Neural progenitor cell (in vitro differentiated cells): ENCODE results near the gene ZNF319. TPM values are rescaled to one million over a fixed set of nuclear protein-coding genes. Genes with fewer than 3 reads are reported as not detected.
"Not testable (repeated sequence)": the region's sequence is repeated elsewhere in the genome, so short reads cannot be mapped to it uniquely, and the experiment has no call there.

Source experiments
- DNase-seq: peaks from one replicate; pipeline ENCODE4 v3.0.0-alpha.2; 2016; ENCODE audit warnings: low spot score
- H2AFZ ChIP-seq: fragments of 200-600 bp; sonication (generic); replicated peaks from 2 replicates; pipeline ENCODE4 v1.6.1; 2016; ENCODE audit warnings: antibody characterized with exemption
- H3F3A ChIP-seq: fragments of 200-600 bp; sonication (generic); 2 replicates; pipeline ENCODE4 v1.6.1; 2016; ENCODE audit warnings: antibody characterized with exemption, low read depth
- H3K27ac ChIP-seq: fragments of 200-600 bp; sonication (generic); 2 replicates; pipeline ENCODE4 v1.5.1; 2016; ENCODE audit warnings: mild to moderate bottlenecking
- H3K27me3 ChIP-seq: fragments of 200-600 bp; sonication (generic); 2 replicates; pipeline ENCODE4 v1.6.1; 2016; ENCODE audit warnings: mild to moderate bottlenecking, moderate library complexity
- H3K36me3 ChIP-seq: fragments of 200-600 bp; sonication (generic); 2 replicates; pipeline ENCODE4 v1.5.1; 2016
- H3K4me1 ChIP-seq: fragments of 200-600 bp; sonication (generic); 2 replicates; pipeline ENCODE4 v1.6.1; 2016; ENCODE audit warnings: mixed run types
- H3K4me2 ChIP-seq: fragments of 200-600 bp; sonication (generic); 2 replicates; pipeline ENCODE4 v1.6.1; 2016
- H3K4me3 ChIP-seq: fragments of 200-600 bp; sonication (generic); 2 replicates; pipeline ENCODE4 v1.5.1; 2016
- H3K79me2 ChIP-seq: fragments of 200-600 bp; sonication (generic); 2 replicates; pipeline ENCODE4 v1.6.1; 2016; ENCODE audit warnings: low read depth
- H3K9ac ChIP-seq: fragments of 200-600 bp; sonication (generic); 2 replicates; pipeline ENCODE4 v1.6.1; 2016
- H3K9me3 ChIP-seq: fragments of 200-600 bp; sonication (generic); 2 replicates; pipeline ENCODE4 v1.5.1; 2016; ENCODE audit warnings: low read depth
- H4K20me1 ChIP-seq: fragments of 200-600 bp; sonication (generic); 2 replicates; pipeline ENCODE4 v1.6.1; 2016; ENCODE audit warnings: low read depth
- H3K27ac Mint-ChIP-seq: 3 replicates; pipeline ENCODE4 v1.8.0; 2021; ENCODE audit warnings: mixed read lengths
- H3K27me3 Mint-ChIP-seq: 2 replicates; pipeline ENCODE4 v1.8.0; 2022; ENCODE audit warnings: low read depth, mild to moderate bottlenecking, inconsistent platforms, moderate library complexity, mixed read lengths; ENCODE audit not compliant: insufficient read depth
- H3K36me3 Mint-ChIP-seq: 3 replicates; pipeline ENCODE4 v1.8.0; 2021; ENCODE audit warnings: mixed read lengths
- H3K4me1 Mint-ChIP-seq: 3 replicates; pipeline ENCODE4 v1.8.0; 2021; ENCODE audit warnings: mixed read lengths
- H3K4me3 Mint-ChIP-seq: 3 replicates; pipeline ENCODE4 v1.8.0; 2021; ENCODE audit warnings: mild to moderate bottlenecking, moderate library complexity, mixed read lengths
- H3K9me3 Mint-ChIP-seq: 3 replicates; pipeline ENCODE4 v1.8.0; 2020; ENCODE audit warnings: mixed read lengths
- CTCF ChIP-seq: fragments of 200-600 bp; sonication (generic); IDR thresholded peaks from 2 replicates; pipeline ENCODE4 v1.5.1; 2017; ENCODE audit warnings: antibody characterized with exemption, mild to moderate bottlenecking
- EZH2 ChIP-seq: fragments of 200-600 bp; sonication (generic); IDR thresholded peaks from 2 replicates; pipeline ENCODE4 v1.6.1; 2017; ENCODE audit warnings: antibody characterized with exemption, mild to moderate bottlenecking, moderate library complexity
- EZH2phosphoT487 ChIP-seq: fragments of 200-600 bp; sonication (generic); IDR thresholded peaks from 2 replicates; pipeline ENCODE4 v1.6.1; 2017; ENCODE audit warnings: antibody characterized with exemption
- total RNA-seq: library from RNA; depleted of rRNA; stranded (reverse); fragments of >200 nt; gene quantifications from 2 replicates; pipeline ENCODE4 v1.2.3, GENCODE V29; 2015; ENCODE audit warnings: low replicate concordance

Gene ZNF319
- total RNA-seq, 1 donor from 2014 or later, result 1.4 TPM

DNA sequence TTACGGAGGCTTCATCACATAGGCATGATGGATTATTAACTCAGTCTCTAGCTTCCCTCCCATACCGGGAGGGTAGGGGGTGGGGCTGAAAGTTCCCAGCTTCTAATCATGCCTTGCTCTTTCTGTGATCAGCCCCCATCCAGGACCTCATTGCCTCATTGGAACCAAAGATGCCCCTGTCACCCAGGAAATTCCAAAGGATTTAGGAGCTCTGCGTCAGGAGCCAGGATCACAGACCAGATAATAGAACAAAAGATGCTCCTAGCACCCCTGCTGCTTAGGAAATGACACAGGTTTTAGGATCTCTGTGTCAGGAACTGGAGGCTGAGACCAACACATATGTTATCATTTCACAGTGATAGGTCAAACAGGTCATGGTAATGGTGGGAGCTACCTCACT, 10.4 kb upstream of the ZNF319 start:
- no peak overlapping the region for H3K4me3 Mint-ChIP-seq
- H3K27ac Mint-ChIP-seq, result no peak overlapping the region
- no peaks in the 10 kb centered on the region for H3K27me3 ChIP-seq

DNA sequence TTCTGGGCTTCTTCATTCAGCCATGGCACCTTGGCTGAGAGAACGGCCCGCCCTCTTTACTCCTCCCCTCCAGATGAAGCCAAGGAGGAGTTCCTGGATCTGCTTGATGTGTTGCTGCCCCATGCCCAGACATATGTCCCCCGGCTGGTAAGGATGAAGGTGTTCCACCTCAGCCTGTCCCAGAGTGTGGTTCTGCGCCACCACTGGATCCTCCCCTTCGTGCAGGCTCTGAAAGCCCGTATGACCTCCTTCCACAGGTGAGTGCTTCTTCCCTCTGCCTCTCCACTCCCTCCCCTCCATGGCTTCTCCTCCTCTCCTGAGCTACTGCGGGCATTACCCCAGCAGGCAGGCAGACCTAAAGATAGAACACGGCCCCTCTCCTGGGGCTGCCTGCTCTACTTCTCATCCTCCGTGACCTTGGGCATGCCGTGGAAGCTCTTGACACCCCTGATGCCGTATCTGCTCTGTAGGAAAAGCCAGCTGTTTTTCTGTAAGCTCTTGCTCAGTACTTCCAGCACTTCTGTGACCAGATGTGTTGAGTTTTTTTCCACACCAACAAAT, 9.5 kb upstream of the ZNF319 start:
- Mint-ChIP-seq H3K27ac (no peak overlapping the region), H3K27me3 (peaks cover 2% of the 10 kb centered on the region), H3K9me3 (peaks cover 4% of the 10 kb centered on the region), H3K36me3 (peaks cover 21% of the 10 kb centered on the region), H3K4me1 (peaks cover 4% of the 10 kb centered on the region), H3K4me3 (no peak overlapping the region)
- peaks cover 24% of the 10 kb centered on the region for H3K4me1 ChIP-seq
- no peaks in the 10 kb centered on the region for H4K20me1 ChIP-seq
- no peaks in the 10 kb centered on the region for H3K9me3 ChIP-seq
- no peaks in the 10 kb centered on the region for H3K27me3 ChIP-seq
- H3K36me3 ChIP-seq, result no peaks in the 10 kb centered on the region
- H3K9ac ChIP-seq, result no peak overlapping the region
- H3K4me3 ChIP-seq, result no peak overlapping the region
- H3K27ac ChIP-seq, result no peak overlapping the region
- no peak overlapping the region for H2AFZ ChIP-seq
- H3K79me2 ChIP-seq, result no peaks in the 10 kb centered on the region
- no peak overlapping the region for H3K4me2 ChIP-seq
- TF ChIP-seq EZH2phosphoT487, result no peak
- DNase-seq, result no peak
- peaks cover 9% of the 10 kb centered on the region for H3F3A ChIP-seq

More for the DNA sequence above, 10.4 kb upstream of the ZNF319 start:
- H4K20me1 ChIP-seq, result no peaks in the 10 kb centered on the region
- peaks cover 24% of the 10 kb centered on the region for H3K4me1 ChIP-seq
- H3K36me3 ChIP-seq, result no peaks in the 10 kb centered on the region
- TF ChIP-seq EZH2 (no peak), CTCF (no peak), EZH2phosphoT487 (no peak)
- H3K4me2 ChIP-seq, result peak overlapping the region; percentile 29
- Mint-ChIP-seq H3K36me3 (peaks cover 18% of the 10 kb centered on the region), H3K9me3 (peaks cover 4% of the 10 kb centered on the region), H3K4me1 (peaks cover 4% of the 10 kb centered on the region), H3K27me3 (peaks cover 2% of the 10 kb centered on the region)
- peaks cover 9% of the 10 kb centered on the region for H3F3A ChIP-seq
- no peak overlapping the region for H3K4me3 ChIP-seq
- H3K9me3 ChIP-seq, result no peaks in the 10 kb centered on the region
- H3K9ac ChIP-seq, result no peak overlapping the region
- no peak overlapping the region for H2AFZ ChIP-seq
- DNase-seq, result peak; percentile 57
- H3K27ac ChIP-seq, result no peak overlapping the region
- no peaks in the 10 kb centered on the region for H3K79me2 ChIP-seq

- not testable (repeated sequence) for H3K4me3 ChIP-seq, H3K27ac Mint-ChIP-seq, H3K4me1 ChIP-seq, H3K9me3 Mint-ChIP-seq, DNase-seq, H3K4me3 Mint-ChIP-seq, H3K4me1 Mint-ChIP-seq, H3K9ac ChIP-seq, H3K9me3 ChIP-seq, H3K4me2 ChIP-seq, H4K20me1 ChIP-seq, H3K79me2 ChIP-seq, H3K27ac ChIP-seq, H2AFZ ChIP-seq, H3K36me3 ChIP-seq, H3K27me3 Mint-ChIP-seq, H3K27me3 ChIP-seq
- peaks cover 25% of the 10 kb centered on the region for H3F3A ChIP-seq
- H3K36me3 Mint-ChIP-seq, result peaks cover 19% of the 10 kb centered on the region
Observed at GRCh38 chr16:58004736-58005135, 4.3 kb upstream of the ZNF319 start.

DNA sequence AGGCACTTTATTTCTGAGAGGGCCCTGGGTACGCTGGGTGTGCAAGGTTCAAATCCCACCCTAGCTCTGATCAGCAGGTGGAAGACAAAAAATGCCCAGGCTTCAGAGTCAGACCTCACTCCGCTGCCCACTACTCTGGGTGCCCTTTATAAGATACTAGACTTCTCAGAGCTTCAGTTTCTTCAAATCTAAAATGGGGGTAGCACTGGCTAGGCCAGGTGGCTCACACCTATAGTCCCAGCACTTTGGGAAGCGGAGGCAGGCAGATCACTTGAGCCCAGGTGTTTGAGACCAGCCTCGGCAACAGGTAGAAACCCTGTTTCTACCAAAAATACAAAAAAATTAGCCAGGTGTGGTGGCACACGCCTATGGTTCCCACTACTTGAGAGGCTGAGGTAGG, 2.5 kb upstream of the ZNF319 start:
- no peaks in the 10 kb centered on the region for H3K79me2 ChIP-seq
- TF ChIP-seq CTCF (no peak), EZH2phosphoT487 (no peak)
- no peak overlapping the region for H3K4me2 ChIP-seq
- H4K20me1 ChIP-seq, result peaks cover 21% of the 10 kb centered on the region
- Mint-ChIP-seq H3K4me1 (peaks cover 23% of the 10 kb centered on the region), H3K36me3 (peaks cover 18% of the 10 kb centered on the region), H3K27ac (no peak overlapping the region), H3K27me3 (peaks cover 5% of the 10 kb centered on the region), H3K9me3 (peaks cover 4% of the 10 kb centered on the region), H3K4me3 (no peak overlapping the region)
- H3K4me3 ChIP-seq, result no peak overlapping the region
- H2AFZ ChIP-seq, result no peak overlapping the region
- no peaks in the 10 kb centered on the region for H3K9me3 ChIP-seq
- H3K9ac ChIP-seq, result no peak overlapping the region
- H3K4me1 ChIP-seq, result peaks cover 8% of the 10 kb centered on the region
- DNase-seq, result no peak
- H3K36me3 ChIP-seq, result no peaks in the 10 kb centered on the region
- H3K27ac ChIP-seq, result no peak overlapping the region
- H3K27me3 ChIP-seq, result no peaks in the 10 kb centered on the region
- H3F3A ChIP-seq, result peaks cover 31% of the 10 kb centered on the region
